HG02885 (cell line): ENCODE data around the gene SLC4A9.
A peak's percentile ranks its signal among the peaks of the same experiment; 100 is the strongest.
"Not testable (repeated sequence)": the region's sequence is repeated elsewhere in the genome, so short reads cannot be mapped to it uniquely, and the experiment has no call there.

Experiments used
- ATAC-seq: cut with Tn5 transposase; IDR thresholded peaks from one replicate; pipeline ENCODE4 v1.9.1; 2021; ENCODE audit warnings: mild to moderate bottlenecking; ENCODE audit not compliant: unreplicated experiment, poor library complexity

The SLC4A9 gene

GRCh38 chr5:140336388-140336787 is 23.6 kb upstream of the SLC4A9 start:
- ATAC-seq, result no peak

- ATAC-seq, result no peak
Observed at GRCh38 chr5:140337880-140338279, 22.1 kb upstream of the SLC4A9 start.

GRCh38 chr5:140338336-140338735 is 21.7 kb upstream of the SLC4A9 start:
- no peak for ATAC-seq

- no peak for ATAC-seq
Observed at GRCh38 chr5:140338908-140339307, 21.1 kb upstream of the SLC4A9 start.

- no peak for ATAC-seq
Observed at GRCh38 chr5:140339636-140340035, 20.4 kb upstream of the SLC4A9 start.

- no peak for ATAC-seq
Observed at GRCh38 chr5:140340605-140341121, 19.3 kb upstream of the SLC4A9 start.

GRCh38 chr5:140341591-140341990 is 18.4 kb upstream of the SLC4A9 start:
- ATAC-seq, result no peak

- no peak for ATAC-seq
Observed at GRCh38 chr5:140342287-140342686, 17.7 kb upstream of the SLC4A9 start.

GRCh38 chr5:140342896-140343295 is 17.1 kb upstream of the SLC4A9 start:
- no peak for ATAC-seq

- ATAC-seq, result not testable (repeated sequence)
Observed at GRCh38 chr5:140343849-140344248, 16.1 kb upstream of the SLC4A9 start.

GRCh38 chr5:140344683-140345423 is 15.1 kb upstream of the SLC4A9 start:
- no peak for ATAC-seq

GRCh38 chr5:140345919-140346347 is 14.1 kb upstream of the SLC4A9 start:
- peak; percentile 12 for ATAC-seq

- peak; percentile 82 for ATAC-seq
Observed at GRCh38 chr5:140346348-140347221, 13.4 kb upstream of the SLC4A9 start, which contains the start of gene HBEGF. Gene HBEGF (minus strand): TSS chr5:140346603. CDS start chr5:140346328, 275 bp downstream.

GRCh38 chr5:140347360-140347759 is 12.6 kb upstream of the SLC4A9 start:
- ATAC-seq, result no peak

GRCh38 chr5:140348104-140348503 is 11.9 kb upstream of the SLC4A9 start:
- ATAC-seq, result no peak

- no peak for ATAC-seq
Observed at GRCh38 chr5:140349244-140349643, 10.8 kb upstream of the SLC4A9 start.

- ATAC-seq, result peak; percentile 71
Observed at GRCh38 chr5:140351609-140352334, 8.2 kb upstream of the SLC4A9 start.

- no peak for ATAC-seq
Observed at GRCh38 chr5:140355546-140355945, 4.4 kb upstream of the SLC4A9 start.

- peak; percentile 21 for ATAC-seq
Observed at GRCh38 chr5:140356853-140357725, 2.9 kb upstream of the SLC4A9 start.

GRCh38 chr5:140357726-140358093 is 2.3 kb upstream of the SLC4A9 start:
- peak; percentile 96 for ATAC-seq
